Measurements from ENCODE around the gene NCKAP5.

GRCh38 chr2:133489641-133490410 lies 78.4 kb downstream of the NCKAP5 start:
- TF ChIP-seq, protein P1, sequence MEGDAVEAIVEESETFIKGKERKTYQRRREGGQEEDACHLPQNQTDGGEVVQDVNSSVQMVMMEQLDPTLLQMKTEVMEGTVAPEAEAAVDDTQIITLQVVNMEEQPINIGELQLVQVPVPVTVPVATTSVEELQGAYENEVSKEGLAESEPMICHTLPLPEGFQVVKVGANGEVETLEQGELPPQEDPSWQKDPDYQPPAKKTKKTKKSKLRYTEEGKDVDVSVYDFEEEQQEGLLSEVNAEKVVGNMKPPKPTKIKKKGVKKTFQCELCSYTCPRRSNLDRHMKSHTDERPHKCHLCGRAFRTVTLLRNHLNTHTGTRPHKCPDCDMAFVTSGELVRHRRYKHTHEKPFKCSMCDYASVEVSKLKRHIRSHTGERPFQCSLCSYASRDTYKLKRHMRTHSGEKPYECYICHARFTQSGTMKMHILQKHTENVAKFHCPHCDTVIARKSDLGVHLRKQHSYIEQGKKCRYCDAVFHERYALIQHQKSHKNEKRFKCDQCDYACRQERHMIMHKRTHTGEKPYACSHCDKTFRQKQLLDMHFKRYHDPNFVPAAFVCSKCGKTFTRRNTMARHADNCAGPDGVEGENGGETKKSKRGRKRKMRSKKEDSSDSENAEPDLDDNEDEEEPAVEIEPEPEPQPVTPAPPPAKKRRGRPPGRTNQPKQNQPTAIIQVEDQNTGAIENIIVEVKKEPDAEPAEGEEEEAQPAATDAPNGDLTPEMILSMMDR (IDR thresholded peaks at IDR 0.05) = no peak
- TF ChIP-seq EP300 (IDR thresholded peaks at IDR 0.05) = no peak
- TF ChIP-seq POLR2A (IDR thresholded peaks at IDR 0.05) = no peak

Measured in ovary (tissue), 3 donors.